Body of pancreas (tissue), 4 donors: ENCODE measurements around the gene PRR29. TPM values are rescaled to one million over a fixed set of nuclear protein-coding genes. Genes with fewer than 3 reads are reported as not detected.

Experiments used
- ATAC-seq: fragments of 150-250 bp; one replicate; pipeline ENCODE4 v1.9.1; 2016
- DNase-seq, 4 donors: peaks; one replicate each; pipeline ENCODE4 v3.0.0-alpha.2; 2019
- H3K27ac ChIP-seq, 4 donors: fragments of 200-600 bp; sonication (generic); 1 replicate in 3 of 4; 2 replicates in 1 of 4; pipeline versions ENCODE4 v1.5.1 to v1.6.1; 2016 to 2019; ENCODE audit warnings: mild to moderate bottlenecking in 1 of 4, mixed read lengths in 1 of 4, moderate library complexity in 1 of 4
- H3K27me3 ChIP-seq, 2 donors: fragments of 200-600 bp; sonication (generic); one replicate each; pipeline ENCODE4 v1.6.0; 2016; ENCODE audit warnings: mild to moderate bottlenecking in 1 of 2
- H3K36me3 ChIP-seq, 2 donors: fragments of 200-600 bp; sonication (generic); replicated peaks in 1 of 2; 2 replicates each; pipeline ENCODE4 v1.5.1; 2016; ENCODE audit warnings: low read depth in 2 of 2; ENCODE audit not compliant: insufficient read depth in 1 of 2
- H3K4me1 ChIP-seq: fragments of 200-600 bp; sonication (generic); one replicate; pipeline ENCODE4 v1.6.0; 2016
- H3K4me3 ChIP-seq, 2 donors: fragments of 200-600 bp; sonication (generic); 1 replicate in 1 of 2; 2 replicates in 1 of 2; pipeline ENCODE4 v1.5.1; 2016 to 2019
- H3K9me3 ChIP-seq, 3 donors: fragments of 200-600 bp; sonication (generic); 1 replicate in 2 of 3; 2 replicates in 1 of 3; pipeline ENCODE4 v1.5.1; 2016
- CTCF ChIP-seq, 7 experiments: fragments of 450-650 bp in 4 of 7; fragments of 200-600 bp in 3 of 7; sonication (generic) in 3 of 7; IDR thresholded peaks; one replicate each; pipeline ENCODE4 v1.5.1; 2016 to 2019; ENCODE audit warnings: antibody characterized with exemption in 7 of 7
- POLR2A ChIP-seq, 3 donors: fragments of 450-650 bp; IDR thresholded peaks; one replicate each; pipeline ENCODE4 v1.6.1; 2016; ENCODE audit warnings: antibody characterized with exemption in 3 of 3, mild to moderate bottlenecking in 2 of 3
- WGBS, 2 donors: methylation state at CpG; one replicate each; pipeline ENCODE4 v1.1.5; 2017; 5-methylcytosine and 5-hydroxymethylcytosine counted together
- intact Hi-C: fragments of 100-400 bp; cut with DNase I; formaldehyde crosslinking; loops from one replicate; pipeline ENCODE4 v1.15.1; 2023
- total RNA-seq, 2 donors: library from RNA; depleted of rRNA; stranded (reverse); fragments of >200 nt; gene quantifications; one replicate each; pipeline ENCODE4 v1.1.0, GENCODE V29; 2016

The PRR29 gene
- total RNA-seq, 2 donors from 2014 or later, result 0.52 to 1.6 TPM

DNA sequence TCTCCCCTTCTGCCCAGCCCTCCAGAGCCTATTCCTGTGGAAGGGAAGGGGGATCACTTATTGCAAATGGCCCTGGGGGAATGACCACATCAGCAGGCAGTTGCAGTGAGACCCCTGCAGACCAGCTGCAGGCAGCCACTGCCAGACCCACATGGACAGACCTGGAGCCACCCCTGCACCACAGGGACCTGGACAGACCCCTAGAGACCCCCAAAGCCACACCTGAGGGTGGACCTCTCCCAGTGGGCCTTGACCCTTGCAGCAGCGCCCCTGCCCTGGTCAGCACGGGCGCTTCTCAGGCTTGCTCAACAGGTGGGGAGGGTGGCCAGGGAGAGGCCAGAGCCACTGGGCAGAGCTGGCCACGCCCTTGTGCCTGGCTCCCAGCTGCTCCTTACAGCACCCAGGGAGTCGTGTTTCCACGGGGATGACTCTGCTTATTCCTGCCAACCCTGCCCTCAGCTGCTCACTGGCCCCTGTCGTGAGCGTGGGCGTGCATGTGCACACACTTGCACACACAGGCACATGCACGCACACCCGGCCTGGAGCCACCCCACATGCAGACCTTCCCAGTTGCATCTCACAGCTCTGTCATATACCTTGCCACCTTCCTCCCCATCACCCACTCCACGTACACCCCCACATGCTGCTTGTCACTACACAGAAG, 24.1 kb upstream of the PRR29 start:
- TF ChIP-seq CTCF (IDR thresholded peaks at IDR 0.05) (no peak), POLR2A (IDR thresholded peaks at IDR 0.05) (no peak)
- no peaks in the 10 kb centered on the region for H3K9me3 ChIP-seq
- H3K27me3 ChIP-seq, result no peaks in the 10 kb centered on the region
- H3K4me1 ChIP-seq, result no peaks in the 10 kb centered on the region
- whole genome bisulfite sequencing, 2 donors, result 58 to 62% methylated on average over 7 to 12 of the region's 12 CpGs
- no peak for ATAC-seq
- no peak overlapping the region for H3K27ac ChIP-seq
- DNase-seq, result no peak
- no peak overlapping the region for H3K4me3 ChIP-seq
- no peaks in the 10 kb centered on the region for H3K36me3 ChIP-seq
- intact Hi-C loops, result no loop called here

GRCh38 chr17:63974594-63975192, 23.5 kb upstream of the PRR29 start:
- 63 to 68% methylated on average over 10 of the region's 10 CpGs for WGBS, 2 donors
- no peaks in the 10 kb centered on the region for H3K27me3 ChIP-seq
- DNase-seq (no peak), ATAC-seq (no peak)
- no peak for TF ChIP-seq CTCF (IDR thresholded peaks at IDR 0.05)
- no peak for TF ChIP-seq POLR2A (IDR thresholded peaks at IDR 0.05)
- intact Hi-C loops, result no loop called here
- H3K4me1 ChIP-seq, result no peaks in the 10 kb centered on the region
- no peaks in the 10 kb centered on the region for H3K36me3 ChIP-seq
- no peak overlapping the region for H3K4me3 ChIP-seq
- H3K9me3 ChIP-seq, result no peaks in the 10 kb centered on the region
- no peak overlapping the region for H3K27ac ChIP-seq

- Histone ChIP-seq H3K27me3 (no peaks in the 10 kb centered on the region), H3K27ac (no peak overlapping the region), H3K36me3 (no peaks in the 10 kb centered on the region), H3K4me3 (no peak overlapping the region), H3K4me1 (no peaks in the 10 kb centered on the region), H3K9me3 (no peaks in the 10 kb centered on the region)
- 62 to 68% methylated on average over 2 of the region's 2 CpGs for WGBS, 2 donors
- TF ChIP-seq CTCF (IDR thresholded peaks at IDR 0.05), result no peak
- TF ChIP-seq POLR2A (IDR thresholded peaks at IDR 0.05), result no peak
- no peak for ATAC-seq
- no peak for DNase-seq
- intact Hi-C loops, result no loop called here
These were observed 22.5 kb upstream of the PRR29 start for GRCh38 chr17:63975541-63976092.

DNA sequence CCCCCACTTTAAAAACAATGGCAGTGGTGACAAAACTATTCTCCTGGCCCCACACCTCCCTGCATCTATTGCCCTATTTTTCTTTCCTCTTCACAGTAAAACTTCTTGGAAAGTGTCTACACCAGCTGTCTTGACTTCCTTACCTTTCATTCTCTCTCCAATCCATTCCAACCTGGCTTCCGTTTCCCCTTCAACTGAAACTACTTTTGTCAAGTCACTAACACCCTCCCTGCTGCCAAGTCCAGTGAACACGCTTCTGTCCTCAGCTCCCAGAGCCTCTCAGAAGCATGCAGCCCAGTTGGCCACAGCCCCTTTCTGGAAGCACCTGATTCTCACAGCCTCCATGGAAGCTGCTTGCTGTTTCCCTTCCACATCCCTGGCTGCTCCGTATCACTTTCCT, 21.4 kb upstream of the PRR29 start:
- ATAC-seq (no peak), DNase-seq (no peak)
- Histone ChIP-seq H3K9me3 (no peaks in the 10 kb centered on the region), H3K27me3 (no peaks in the 10 kb centered on the region), H3K4me1 (no peaks in the 10 kb centered on the region), H3K36me3 (no peaks in the 10 kb centered on the region), H3K27ac (no peak overlapping the region), H3K4me3 (no peak overlapping the region)
- intact Hi-C loops, result no loop called here
- 68 to 69% methylated on average over 3 of the region's 3 CpGs for WGBS, 2 donors
- TF ChIP-seq CTCF (IDR thresholded peaks at IDR 0.05) (no peak), POLR2A (IDR thresholded peaks at IDR 0.05) (no peak)
